Measurements from ENCODE around the gene HSD11B1L.

DNA sequence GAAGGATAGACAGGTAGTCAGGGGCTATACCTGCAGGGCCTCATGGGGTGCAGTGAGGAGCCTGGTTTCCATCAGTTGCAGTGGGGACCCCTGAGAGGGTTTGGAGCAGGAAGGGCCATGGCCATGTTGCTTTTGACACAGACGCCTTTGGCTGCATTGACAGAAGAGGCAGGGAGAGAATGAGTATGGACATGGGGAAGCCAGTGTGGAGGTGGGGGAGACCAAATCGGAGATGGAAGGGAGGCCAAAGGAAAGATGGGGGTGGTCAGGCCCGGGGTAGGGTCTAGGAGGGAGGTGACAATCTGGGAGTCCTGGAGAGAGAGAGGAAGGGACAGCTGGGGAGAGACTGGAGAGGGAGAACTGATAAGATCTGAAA, 1.3 kb downstream of the HSD11B1L start:
- no peak for TF ChIP-seq POLR2AphosphoS5 (IDR thresholded peaks at IDR 0.05; ENCODE audit: low read depth, low read length)
- TF ChIP-seq TAF1 (IDR thresholded peaks at IDR 0.05; ENCODE audit: borderline replicate concordance, insufficient read depth, low read length): no peak
- no peak for TF ChIP-seq SIN3A (IDR thresholded peaks at IDR 0.05; ENCODE audit: borderline replicate concordance, insufficient read depth, low read length)
- TF ChIP-seq, protein P1, sequence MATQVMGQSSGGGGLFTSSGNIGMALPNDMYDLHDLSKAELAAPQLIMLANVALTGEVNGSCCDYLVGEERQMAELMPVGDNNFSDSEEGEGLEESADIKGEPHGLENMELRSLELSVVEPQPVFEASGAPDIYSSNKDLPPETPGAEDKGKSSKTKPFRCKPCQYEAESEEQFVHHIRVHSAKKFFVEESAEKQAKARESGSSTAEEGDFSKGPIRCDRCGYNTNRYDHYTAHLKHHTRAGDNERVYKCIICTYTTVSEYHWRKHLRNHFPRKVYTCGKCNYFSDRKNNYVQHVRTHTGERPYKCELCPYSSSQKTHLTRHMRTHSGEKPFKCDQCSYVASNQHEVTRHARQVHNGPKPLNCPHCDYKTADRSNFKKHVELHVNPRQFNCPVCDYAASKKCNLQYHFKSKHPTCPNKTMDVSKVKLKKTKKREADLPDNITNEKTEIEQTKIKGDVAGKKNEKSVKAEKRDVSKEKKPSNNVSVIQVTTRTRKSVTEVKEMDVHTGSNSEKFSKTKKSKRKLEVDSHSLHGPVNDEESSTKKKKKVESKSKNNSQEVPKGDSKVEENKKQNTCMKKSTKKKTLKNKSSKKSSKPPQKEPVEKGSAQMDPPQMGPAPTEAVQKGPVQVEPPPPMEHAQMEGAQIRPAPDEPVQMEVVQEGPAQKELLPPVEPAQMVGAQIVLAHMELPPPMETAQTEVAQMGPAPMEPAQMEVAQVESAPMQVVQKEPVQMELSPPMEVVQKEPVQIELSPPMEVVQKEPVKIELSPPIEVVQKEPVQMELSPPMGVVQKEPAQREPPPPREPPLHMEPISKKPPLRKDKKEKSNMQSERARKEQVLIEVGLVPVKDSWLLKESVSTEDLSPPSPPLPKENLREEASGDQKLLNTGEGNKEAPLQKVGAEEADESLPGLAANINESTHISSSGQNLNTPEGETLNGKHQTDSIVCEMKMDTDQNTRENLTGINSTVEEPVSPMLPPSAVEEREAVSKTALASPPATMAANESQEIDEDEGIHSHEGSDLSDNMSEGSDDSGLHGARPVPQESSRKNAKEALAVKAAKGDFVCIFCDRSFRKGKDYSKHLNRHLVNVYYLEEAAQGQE (IDR thresholded peaks at IDR 0.05; ENCODE audit: insufficient read depth in 1 of 2, low read depth in 2 of 2, low read length in 2 of 2): no peak
- TF ChIP-seq FOXP2 (optimal IDR thresholded peaks at IDR 0.05; ENCODE audit: borderline replicate concordance, extremely low read depth, extremely low read length, insufficient read depth): no peak
